Heart left ventricle (tissue), 13 donors: Measurements from ENCODE around the gene ALOX5AP.

Experiments
- POLR2A ChIP-seq, 2 donors: fragments of 450-650 bp; IDR thresholded peaks; one replicate each; pipeline ENCODE4 v1.6.1; 2017; ENCODE audit warnings: antibody characterized with exemption in 2 of 2, mild to moderate bottlenecking in 2 of 2, moderate library complexity in 2 of 2
- TF ChIP-seq, protein P1 (sequence below), 12 donors: fragments of 200-600 bp; sonication (generic) in 4 of 12; IDR thresholded peaks; one replicate each; pipeline versions ENCODE4 v1.5.0 to v1.8.0; 2018 to 2022; ENCODE audit warnings: antibody characterized with exemption in 12 of 12, mild to moderate bottlenecking in 5 of 12
- donor health status: ischemic (EF 13 %, LVEDD 7.1; RV severe dilation, severe dysfunction).
- donor health status: DM: no; HTN: yes; CAD: no.
- donor health status: DM: no; HTN: no; CAD: no.
- donor health status: ischemic (EF 25% LVEDD 6.9; RV normal size, moderate dysfunction).
- donor health status: ischemic (EF 25% LVEDD 5.7; RV mildly dilated, moderate dysfunction).
- donor health status: ischemic (EF 35%, LVEDD 5.7; RV mildly dilated, moderate dysfunction).
- donor health status: nonischemic (EF 11% LVEDD 7.7; RV severe dilation, severe dysfunction).
- donor health status: DM: yes; HTN: yes; CAD: no.
- donor health status: PGD.
- donor health status: ischemic (EF 29% LVEDD 5.4; RV normal size, mild dysfunction).
- donor health status: nonischemic (EF 23%, LVEDD 6.1; RV moderate dilation, normal function).

DNA sequence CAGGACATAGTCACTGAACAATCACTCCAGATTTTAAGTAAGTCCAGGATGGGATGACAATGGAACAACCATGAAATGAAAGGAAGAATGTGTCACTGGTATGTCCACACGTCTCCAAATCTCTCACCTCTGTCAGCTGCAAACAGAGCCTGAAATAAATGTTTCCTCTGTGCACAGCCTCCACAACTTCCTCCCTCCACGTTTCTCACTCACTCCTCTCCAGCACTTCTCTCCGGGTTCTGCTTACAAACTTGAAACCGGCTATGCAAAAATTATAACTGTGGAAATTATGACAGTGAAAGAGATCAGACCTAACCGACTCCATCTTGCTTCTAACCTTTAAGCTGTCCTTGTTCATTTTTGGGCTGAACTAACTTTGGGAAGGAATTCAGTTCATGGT is 35.0 kb upstream of the ALOX5AP start:
- no peak for TF ChIP-seq POLR2A (IDR thresholded peaks at IDR 0.05)
- TF ChIP-seq, protein P1, sequence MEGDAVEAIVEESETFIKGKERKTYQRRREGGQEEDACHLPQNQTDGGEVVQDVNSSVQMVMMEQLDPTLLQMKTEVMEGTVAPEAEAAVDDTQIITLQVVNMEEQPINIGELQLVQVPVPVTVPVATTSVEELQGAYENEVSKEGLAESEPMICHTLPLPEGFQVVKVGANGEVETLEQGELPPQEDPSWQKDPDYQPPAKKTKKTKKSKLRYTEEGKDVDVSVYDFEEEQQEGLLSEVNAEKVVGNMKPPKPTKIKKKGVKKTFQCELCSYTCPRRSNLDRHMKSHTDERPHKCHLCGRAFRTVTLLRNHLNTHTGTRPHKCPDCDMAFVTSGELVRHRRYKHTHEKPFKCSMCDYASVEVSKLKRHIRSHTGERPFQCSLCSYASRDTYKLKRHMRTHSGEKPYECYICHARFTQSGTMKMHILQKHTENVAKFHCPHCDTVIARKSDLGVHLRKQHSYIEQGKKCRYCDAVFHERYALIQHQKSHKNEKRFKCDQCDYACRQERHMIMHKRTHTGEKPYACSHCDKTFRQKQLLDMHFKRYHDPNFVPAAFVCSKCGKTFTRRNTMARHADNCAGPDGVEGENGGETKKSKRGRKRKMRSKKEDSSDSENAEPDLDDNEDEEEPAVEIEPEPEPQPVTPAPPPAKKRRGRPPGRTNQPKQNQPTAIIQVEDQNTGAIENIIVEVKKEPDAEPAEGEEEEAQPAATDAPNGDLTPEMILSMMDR (IDR thresholded peaks at IDR 0.05) = no peak
